ENCODE results near the gene ZNF592. TPM values are rescaled to one million over a fixed set of nuclear protein-coding genes. Genes with fewer than 3 reads are reported as not detected.

The ZNF592 gene
- total RNA-seq, 1 experiment from 2014 or later = 34.6 TPM

DNA sequence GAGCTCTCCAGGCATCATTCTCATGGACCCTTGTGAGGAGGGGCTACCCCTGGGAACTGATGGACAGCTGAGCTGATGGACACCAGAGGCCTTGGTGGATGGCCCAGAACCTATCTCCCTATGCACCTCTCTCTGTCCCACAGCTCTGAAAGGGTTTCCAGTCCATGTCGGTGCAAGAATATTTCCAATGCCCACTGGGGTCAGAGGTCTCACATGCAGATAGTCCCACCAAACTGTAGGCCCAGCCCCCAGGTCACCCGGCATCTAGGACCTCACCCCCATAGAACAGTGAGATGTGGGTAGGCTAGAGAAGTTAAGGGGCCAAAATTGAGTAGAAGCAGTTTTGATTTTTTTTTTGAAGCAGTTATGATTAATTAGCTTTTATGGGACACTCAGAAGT lies 71.4 kb downstream of the ZNF592 start:
- Histone ChIP-seq H4K20me1 (ENCODE audit: control insufficient read depth, insufficient read depth, insufficient read length) (no peaks in the 10 kb centered on the region), H2BK120ac (ENCODE audit: low read depth, low read length, poor library complexity, severe bottlenecking) (no peak overlapping the region), H4K5ac (ENCODE audit: insufficient read length, low read depth, low read length) (no peak overlapping the region), H3K27ac (ENCODE audit: insufficient read length, low read depth, low read length) (no peak overlapping the region), H4K91ac (ENCODE audit: insufficient read length, low read depth, low read length) (no peak overlapping the region), H3K56ac (ENCODE audit: insufficient read length, low read depth, low read length) (no peak overlapping the region), H2BK5ac (ENCODE audit: insufficient read length, low read length) (no peak overlapping the region), H2BK20ac (ENCODE audit: low read depth, low read length, poor library complexity, severe bottlenecking) (no peak overlapping the region), H3K4me2 (ENCODE audit: insufficient read depth, insufficient read length, low read length) (no peak overlapping the region), H3K4ac (ENCODE audit: low read depth, low read length) (no peak overlapping the region), H3K23me2 (ENCODE audit: insufficient read length, low read depth, low read length, poor library complexity, severe bottlenecking) (peaks cover 8% of the 10 kb centered on the region), H4K8ac (replicated peaks; ENCODE audit: insufficient read length, low read depth, low read length) (no peak overlapping the region), H3K9ac (ENCODE audit: extremely low read depth, insufficient read length, low read length) (no peak overlapping the region), H2BK12ac (ENCODE audit: insufficient read length, low read depth, low read length) (no peak overlapping the region), H3K4me1 (ENCODE audit: insufficient read depth, low read length) (peaks cover 2% of the 10 kb centered on the region; the same call in 1 of the 2 replicates), H3K23ac (ENCODE audit: insufficient read length, low read depth, low read length) (no peak overlapping the region), H3K9me3 (ENCODE audit: control insufficient read depth, low read depth, low read length) (no peaks in the 10 kb centered on the region), H2AK5ac (ENCODE audit: insufficient read length, low read length) (no peak overlapping the region), H2BK15ac (ENCODE audit: low read depth, low read length) (no peak overlapping the region), H3K79me1 (ENCODE audit: insufficient read depth, low read depth, low read length, poor library complexity, severe bottlenecking) (no peaks in the 10 kb centered on the region), H3T11ph (ENCODE audit: low read length) (no peak overlapping the region), H3K79me2 (ENCODE audit: insufficient read depth, low read length) (no peaks in the 10 kb centered on the region), H3K18ac (ENCODE audit: insufficient read length, low read depth, low read length) (no peak overlapping the region), H2AFZ (ENCODE audit: low read length) (no peak overlapping the region), H3K14ac (ENCODE audit: insufficient read depth, low read length) (no peak overlapping the region), H3K27me3 (ENCODE audit: insufficient read depth, low read length) (no peaks in the 10 kb centered on the region)
- WGBS (ENCODE audit: extremely low coverage, insufficient read length, low lambda C conversion rate) = no CpG with 5 or more reads among the region's 2 CpGs
- Mint-ChIP-seq H3K4me1 (peaks cover 42 to 49% of the 10 kb centered on the region in 2 experiments), H3K9me3 (no peaks in the 10 kb centered on the region; a peak in 1 of 5 replicates), H3K27me3 (ENCODE audit: low read depth) (peaks cover 7% of the 10 kb centered on the region), H3K36me3 (ENCODE audit: insufficient read depth in 1 of 3, low read depth in 3 of 3) (peaks cover 0 to 16% (median 4%) of the 10 kb centered on the region in 3 experiments; a peak in 3 of 7 replicates), H3K4me3 (no peak overlapping the region), H3K27ac (no peak overlapping the region)
- TF ChIP-seq, protein P1, sequence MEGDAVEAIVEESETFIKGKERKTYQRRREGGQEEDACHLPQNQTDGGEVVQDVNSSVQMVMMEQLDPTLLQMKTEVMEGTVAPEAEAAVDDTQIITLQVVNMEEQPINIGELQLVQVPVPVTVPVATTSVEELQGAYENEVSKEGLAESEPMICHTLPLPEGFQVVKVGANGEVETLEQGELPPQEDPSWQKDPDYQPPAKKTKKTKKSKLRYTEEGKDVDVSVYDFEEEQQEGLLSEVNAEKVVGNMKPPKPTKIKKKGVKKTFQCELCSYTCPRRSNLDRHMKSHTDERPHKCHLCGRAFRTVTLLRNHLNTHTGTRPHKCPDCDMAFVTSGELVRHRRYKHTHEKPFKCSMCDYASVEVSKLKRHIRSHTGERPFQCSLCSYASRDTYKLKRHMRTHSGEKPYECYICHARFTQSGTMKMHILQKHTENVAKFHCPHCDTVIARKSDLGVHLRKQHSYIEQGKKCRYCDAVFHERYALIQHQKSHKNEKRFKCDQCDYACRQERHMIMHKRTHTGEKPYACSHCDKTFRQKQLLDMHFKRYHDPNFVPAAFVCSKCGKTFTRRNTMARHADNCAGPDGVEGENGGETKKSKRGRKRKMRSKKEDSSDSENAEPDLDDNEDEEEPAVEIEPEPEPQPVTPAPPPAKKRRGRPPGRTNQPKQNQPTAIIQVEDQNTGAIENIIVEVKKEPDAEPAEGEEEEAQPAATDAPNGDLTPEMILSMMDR (conservative IDR thresholded peaks at IDR 0.05) = no peak
- no peak for DNase-seq

All from H9 (cell line).